Measurements from ENCODE around the gene FANK1.
"Not testable (repeated sequence)": the region's sequence is repeated elsewhere in the genome, so short reads cannot be mapped to it uniquely, and the experiment has no call there.

- TF ChIP-seq CTCF (IDR thresholded peaks at IDR 0.05); EZH2 (IDR thresholded peaks at IDR 0.05; ENCODE audit: borderline replicate concordance, insufficient read depth, low read depth, low read length, poor library complexity, severe bottlenecking): not testable (repeated sequence)
Measured at GRCh38 chr10:126047749-126048148, 151.4 kb downstream of the FANK1 start.
